ENCODE results near the gene GRK1. TPM values are rescaled to one million over a fixed set of nuclear protein-coding genes. Genes with fewer than 3 reads are reported as not detected.

GRK1 gene
- total RNA-seq, 2 experiments from 2014 or later = 0.19 TPM; not detected in 1

DNA sequence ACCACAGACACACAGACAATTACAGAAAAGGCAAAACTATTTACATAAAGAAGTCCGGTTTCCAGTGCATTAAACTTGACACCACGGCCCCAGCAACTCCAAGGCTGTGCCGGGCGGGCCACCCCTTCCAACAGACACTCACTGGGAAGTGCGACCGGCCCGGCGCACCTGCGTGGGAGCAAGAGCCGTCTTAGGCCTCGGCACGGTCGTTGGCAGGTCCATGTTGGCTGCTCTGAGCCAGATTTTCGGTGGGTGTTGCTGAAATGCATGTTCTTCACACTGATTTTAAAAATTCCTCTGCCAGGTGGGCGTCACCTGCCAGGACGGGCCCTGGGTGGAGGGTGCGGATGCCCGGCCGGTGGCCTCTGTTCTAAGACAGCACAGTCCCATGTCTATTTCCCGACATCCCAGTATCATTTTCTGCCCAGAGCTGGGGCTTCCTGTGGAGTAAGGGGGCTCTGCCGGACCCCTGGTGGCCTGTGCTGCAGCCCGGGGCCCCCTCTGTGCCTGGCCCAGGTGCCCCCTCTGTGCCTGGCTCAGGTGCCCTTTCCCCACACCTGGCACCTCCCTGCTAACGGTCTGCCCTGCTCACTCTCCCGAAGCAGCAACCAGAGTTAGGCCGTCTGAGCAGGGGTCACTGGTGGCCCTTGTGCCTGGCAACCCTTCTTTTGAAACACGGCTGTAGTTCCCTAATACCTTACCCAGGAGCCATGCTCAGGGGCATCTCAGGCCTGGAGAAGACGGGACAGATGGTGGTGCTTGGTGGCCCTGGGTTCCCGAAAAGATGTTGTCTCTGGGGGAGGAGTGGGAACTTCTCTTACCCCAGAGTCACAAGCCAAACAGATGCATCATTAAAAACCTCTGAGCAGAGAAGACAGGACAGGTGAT is 101.2 kb downstream of the GRK1 start:
- CTCF ChIA-PET = no interaction called here
- POLR2A ChIA-PET = no interaction called here

DNA sequence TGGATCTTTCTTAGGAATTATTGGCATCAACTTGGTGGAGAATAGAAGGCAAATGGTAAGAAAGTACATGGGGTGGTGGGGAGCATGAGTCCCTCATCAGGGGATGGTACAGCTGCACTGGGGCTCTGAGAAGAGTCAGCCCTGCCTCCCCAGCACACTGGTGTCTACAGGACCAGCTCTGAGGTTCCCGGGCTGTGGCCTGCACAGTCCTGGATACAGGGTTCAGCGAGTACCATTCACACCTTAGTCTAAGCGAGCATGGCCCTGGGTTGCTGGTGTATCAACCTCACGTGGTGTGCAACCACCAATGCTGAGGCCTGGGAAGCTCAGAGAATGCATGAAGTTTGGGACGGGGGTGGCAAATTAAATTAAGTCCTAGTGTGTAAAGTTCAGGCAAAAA is 102.1 kb downstream of the GRK1 start:
- POLR2A ChIA-PET = no interaction called here
- CTCF ChIA-PET = no interaction called here

DNA sequence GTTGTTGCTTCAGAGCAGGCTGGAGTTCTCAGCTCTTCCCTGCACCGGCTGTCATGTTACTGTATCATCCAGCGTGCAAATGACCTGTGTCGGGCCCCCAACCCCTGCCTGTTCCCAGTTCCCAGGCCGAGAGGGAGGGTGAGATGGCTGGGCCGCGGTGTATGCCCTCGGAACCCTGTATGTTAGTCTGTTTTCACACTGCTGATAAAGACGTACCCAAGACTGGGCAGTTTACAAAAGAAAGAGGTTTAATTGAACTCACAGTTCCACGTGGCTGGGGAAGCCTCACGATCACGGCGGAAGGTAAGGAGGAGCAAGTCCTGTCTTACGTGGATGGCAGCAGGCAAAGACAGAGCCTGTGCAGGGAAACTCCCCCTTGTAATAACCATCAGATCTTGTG is 102.9 kb downstream of the GRK1 start:
- CTCF ChIA-PET = no interaction called here
- POLR2A ChIA-PET = no interaction called here

DNA sequence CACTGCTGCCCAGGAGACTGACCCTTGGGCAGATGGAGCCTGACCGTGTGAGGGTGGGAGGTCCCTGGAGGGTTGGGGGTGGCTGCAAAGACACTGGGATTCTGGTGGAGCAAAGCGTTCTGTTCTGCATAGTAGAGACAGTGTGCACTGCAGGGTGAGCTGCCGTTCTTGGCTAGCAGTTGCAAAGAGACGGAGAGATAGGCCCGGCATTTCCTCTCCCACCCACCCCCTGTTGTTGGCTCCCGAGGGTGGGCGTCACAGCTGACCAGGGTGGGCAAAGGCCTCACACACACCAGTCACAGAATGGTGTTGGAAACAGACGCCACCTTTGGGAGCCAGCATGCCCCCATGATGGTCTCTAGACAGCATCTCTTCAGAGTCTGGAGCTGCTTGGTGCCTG is 103.4 kb downstream of the GRK1 start:
- CTCF ChIA-PET = no interaction called here
- POLR2A ChIA-PET = no interaction called here

DNA sequence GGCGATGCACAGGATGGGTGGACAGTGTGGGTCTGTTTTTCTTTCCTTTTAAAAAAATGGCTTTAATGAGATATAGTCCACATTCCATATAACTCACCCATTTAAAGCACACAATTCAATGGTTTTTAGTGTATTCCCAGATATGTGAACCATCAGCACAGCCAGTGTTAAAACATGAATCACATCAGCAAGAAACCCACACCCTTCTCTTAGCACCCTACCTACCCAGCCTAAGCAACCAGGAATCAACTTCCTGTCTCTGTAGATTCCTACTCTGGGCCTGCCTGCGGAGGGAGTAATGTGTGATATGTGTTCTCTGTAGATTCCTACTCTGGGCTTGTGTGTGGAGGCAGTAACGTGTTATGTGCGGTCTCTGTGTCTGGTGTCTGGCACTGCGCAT is 103.9 kb downstream of the GRK1 start:
- POLR2A ChIA-PET = no interaction called here
- CTCF ChIA-PET = no interaction called here

DNA sequence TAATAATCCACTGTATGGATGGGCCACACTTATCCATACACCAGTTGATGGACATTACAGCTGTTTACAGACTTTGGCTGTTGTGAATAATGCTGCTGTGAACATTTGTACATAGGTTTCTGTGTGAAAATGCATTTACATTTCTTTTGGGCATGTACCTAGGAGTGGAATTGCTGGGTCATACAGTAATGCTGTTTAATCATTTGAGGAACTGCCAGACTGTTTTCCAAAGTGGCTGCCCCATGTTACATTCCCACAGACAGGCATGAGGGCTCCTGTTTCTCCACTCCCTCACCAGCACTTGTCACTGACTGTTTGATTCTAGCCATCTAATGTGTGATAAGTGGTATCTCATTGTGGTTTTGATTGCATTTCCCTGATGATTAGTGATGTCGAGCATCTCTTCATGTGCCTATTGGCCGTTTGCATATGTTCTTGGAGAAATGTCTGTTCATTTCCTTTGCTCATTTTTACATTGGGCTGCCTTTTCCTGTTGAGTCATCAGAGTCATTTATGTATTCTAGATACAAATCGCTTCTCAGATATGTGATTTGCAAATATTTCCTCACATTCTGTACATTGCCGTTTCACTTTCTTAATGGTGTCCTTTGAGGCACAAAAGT is 104.8 kb downstream of the GRK1 start:
- ChIA-PET POLR2A (no interaction called here), CTCF (no interaction called here)

DNA sequence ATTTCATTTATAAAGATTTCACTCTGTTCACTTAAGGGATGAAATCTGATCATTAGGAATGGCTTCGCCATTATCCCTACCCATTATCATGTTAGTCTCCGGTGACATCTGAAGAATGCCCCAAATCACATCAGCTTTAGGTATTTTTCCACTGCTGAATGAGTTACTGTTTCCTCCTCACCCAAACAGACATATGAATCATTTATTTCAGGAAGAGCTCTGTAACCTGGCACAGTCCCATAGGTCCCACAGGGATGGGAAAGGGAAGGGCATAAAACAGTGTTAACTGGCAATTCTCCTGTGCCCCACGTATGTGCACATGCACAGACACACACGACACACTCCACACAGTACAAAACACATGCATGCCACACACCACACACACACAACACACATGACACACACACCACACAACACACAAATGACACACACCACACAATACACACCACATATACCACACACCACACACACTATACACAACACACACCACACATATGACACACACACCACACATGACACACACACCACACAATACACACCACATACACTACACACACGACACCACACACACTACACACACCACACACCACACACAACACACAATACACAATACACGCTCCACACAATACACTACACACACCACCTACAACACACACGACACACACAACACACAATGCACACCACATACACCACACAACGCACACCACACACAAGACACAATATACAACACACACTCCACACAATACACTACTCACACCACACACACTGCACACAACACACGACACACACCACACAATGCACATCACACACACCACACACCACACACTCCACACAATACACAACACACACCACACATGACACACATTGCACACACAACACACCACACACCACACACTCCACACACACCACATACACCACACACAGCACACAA is 107.4 kb downstream of the GRK1 start:
- CTCF ChIA-PET = no interaction called here
- POLR2A ChIA-PET = no interaction called here

DNA sequence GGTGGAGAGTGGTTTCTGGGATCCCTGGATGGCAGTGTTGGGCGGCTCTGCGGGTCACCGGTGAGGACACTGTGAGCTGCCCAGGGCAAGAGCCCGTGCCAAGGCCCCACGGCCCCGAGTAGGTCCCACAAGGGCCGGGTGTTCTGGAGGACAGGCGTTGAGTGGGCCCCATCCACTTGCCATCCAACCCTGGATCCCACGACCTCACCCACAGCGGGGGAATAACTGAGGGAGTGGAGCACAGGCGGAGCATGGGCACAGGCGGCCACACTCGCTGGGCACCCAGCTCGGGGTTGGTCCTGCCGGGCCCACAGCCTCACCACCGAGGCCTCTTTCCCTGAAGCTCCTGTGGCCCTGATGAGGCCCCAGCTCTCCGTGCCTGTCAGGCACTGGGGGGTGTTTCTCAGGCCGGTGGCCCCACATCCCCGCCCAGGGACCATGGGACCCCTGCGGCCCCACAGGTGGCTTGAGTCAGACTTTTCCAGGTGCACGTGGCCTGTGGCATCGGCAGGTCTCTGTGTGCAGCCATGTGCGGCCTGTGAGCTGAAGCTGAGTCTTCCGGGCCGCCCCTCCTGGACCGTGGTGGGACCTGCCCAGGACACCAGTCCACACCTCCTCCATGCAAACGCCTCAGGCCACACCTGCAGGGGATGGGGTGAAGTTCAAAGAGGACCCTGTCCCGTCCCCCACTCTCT is 108.6 kb downstream of the GRK1 start:
- CTCF ChIA-PET = no interaction called here

DNA sequence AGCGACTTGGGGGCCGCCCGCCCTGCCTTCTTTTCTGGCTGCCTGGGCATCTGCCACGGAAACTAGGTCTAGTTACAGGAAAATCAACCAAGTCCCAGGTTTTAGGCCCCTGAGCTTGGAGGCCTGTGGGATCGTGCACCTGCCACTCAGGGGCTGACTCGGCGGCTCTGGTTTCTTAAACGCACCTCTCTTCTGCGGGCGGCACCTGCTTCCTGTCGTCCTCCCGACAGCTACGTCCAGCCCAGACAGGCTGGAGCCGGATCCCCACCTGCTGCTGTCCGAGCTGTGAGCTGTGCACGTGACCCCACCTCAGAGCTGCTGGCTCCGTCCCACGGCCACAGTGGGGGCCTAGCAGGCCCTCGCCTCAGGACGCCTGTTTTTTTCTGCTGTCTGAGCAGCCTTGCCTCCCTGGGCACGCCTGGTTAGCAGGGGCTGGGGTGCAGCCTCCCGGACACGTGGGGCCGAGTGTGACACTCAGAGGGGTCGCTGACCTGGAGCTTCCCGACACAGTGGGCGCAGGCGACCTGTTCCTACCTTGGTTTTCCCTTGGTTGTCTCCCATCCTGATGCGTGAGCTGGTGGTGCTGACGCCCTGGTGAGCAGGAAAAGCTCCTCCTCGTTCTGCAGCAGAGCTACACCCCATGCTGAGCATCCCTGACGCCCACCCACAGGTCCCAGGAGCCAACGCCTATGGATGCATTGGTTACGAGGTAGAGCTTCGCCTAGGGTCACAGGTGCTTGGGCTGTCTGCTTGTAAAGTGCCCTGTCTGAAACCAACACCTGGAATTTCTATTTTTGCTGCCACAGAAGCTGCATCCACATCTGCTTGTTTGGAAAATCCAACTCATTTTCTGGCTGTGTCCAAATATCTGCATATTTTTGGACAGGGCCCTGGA is 109.5 kb downstream of the GRK1 start:
- CTCF ChIA-PET = no interaction called here

More for the DNA sequence above, 108.6 kb downstream of the GRK1 start:
- POLR2A ChIA-PET = no interaction called here

DNA sequence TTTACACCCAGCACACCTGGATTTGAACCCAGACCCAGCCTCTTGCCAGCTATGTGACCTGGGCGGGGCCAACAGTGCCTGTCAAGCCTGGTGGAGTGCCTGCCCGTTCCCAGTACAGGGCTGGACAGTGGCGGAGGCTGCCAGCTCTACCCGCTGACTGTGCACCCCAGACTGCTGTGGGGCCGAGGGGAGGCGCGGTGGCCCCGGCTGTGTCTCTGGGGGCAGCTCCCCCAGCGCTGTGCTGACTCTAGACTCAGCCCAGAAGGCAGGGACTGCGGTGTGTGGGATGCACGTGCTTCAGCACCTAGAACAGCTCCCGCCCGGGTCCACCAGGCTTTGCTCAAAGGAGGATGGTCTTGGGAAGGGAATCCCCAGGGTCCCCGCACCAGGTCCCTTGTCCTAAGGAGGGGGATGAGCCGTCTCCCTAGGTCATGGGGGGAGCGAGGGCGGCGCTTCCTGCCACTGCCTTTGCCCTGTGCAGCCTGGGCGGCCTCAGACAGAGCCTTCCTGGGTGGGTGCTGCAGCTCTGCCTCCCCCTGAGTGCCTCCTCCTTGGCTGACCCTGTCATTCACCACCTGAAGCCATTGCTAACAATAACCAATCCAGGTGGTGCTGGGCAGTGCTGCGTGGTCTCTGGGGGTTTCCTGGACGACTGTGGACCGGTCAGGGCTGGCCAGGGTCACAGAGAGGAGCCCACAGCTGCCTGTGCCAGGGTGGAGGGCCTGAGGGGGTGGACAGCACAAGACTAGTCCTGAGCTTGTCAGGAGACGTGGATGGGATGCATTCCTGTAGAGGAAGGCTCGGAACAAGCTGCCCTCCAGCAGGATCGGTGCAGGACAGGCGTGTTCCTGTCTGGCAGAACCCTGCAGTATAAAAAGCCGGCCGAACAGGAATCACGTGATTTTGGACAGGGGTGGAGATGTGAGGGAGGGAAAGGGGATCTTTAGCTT is 110.6 kb downstream of the GRK1 start:
- ChIA-PET POLR2A (interaction anchor here (0.5 kb wide), 1 partner anchor 25 kb away, joined by 3 read pairs; no protein-coding TSS in a partner anchor), CTCF (no interaction called here)

More for the DNA sequence above, 109.5 kb downstream of the GRK1 start:
- POLR2A ChIA-PET = no interaction called here

DNA sequence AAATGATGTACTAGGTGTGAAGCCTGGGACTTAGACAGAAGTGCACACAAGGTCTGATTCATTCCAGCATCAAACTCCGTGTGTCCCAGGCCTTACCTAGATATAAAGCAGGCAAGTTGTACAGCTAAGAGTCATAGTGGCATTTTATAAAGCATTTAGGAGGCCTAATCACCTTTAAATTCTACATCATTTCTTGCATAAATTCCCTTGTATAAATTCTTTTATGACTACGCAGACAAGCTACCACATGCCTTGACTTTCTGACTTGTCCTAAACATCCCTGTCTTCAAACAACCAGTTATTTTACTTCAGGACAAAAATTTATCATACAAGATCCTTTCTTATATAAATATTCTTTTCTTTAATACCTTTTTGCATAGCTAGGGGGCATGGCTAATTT is 114.6 kb downstream of the GRK1 start:
- CTCF ChIA-PET = interaction anchor here (1.3 kb wide), 1 partner anchor 73 kb away, joined by 3 read pairs; no protein-coding TSS in a partner anchor
- POLR2A ChIA-PET = no interaction called here

DNA sequence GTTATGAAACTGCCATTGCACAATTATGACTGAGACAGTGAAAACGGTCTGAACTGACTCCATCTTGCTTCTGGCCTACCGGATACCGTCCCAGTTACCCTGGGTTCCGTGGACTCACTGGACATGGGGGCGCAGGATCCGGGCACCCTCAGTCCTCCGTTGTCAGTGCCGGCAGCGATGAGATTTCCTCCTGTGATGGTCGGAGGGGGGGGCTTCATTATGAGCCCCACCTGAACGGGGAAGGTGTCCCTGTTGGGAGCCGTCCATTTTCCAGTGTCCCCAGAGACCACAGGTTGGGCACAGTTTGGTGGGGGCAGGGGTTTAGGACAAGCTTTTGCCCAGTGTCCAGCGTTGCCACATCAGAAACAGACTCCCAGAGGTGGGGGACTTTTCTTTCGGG is 115.5 kb downstream of the GRK1 start:
- POLR2A ChIA-PET = no interaction called here

DNA sequence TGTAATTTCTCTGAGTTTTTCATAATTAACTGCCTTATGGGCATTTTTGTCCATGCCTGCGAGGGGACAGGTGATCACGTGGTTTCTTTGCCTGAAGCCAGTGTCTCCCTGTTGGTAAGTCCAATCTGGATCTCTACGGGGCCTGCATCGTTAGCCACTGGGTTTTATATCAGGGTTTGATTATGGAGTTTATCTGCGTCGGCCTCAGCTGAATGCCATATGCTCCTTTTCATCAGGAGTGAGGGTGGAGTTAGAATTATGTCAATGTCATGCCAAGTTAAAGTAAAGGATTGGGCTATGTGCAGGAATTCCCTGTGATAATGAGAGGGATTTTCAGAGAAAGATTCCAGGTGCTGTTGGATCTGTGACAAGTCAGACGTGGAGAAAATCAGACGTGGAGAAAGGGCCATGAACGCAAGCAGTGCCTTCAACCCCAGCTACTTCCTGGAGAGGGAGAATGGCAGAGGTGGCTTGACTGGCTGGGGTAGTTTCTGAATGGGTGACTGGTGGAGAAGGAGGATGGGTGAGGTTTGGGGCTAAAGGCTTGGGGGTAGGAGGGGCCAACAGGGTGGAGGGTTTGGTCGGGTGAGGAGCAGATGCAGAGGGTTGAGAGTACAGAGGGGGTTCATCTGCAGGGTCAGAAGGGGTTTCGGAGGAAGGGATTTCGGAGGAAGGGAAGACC is 116.3 kb downstream of the GRK1 start:
- ChIA-PET POLR2A (no interaction called here), CTCF (no interaction called here)

More for the DNA sequence above, 115.5 kb downstream of the GRK1 start:
- CTCF ChIA-PET = no interaction called here

DNA sequence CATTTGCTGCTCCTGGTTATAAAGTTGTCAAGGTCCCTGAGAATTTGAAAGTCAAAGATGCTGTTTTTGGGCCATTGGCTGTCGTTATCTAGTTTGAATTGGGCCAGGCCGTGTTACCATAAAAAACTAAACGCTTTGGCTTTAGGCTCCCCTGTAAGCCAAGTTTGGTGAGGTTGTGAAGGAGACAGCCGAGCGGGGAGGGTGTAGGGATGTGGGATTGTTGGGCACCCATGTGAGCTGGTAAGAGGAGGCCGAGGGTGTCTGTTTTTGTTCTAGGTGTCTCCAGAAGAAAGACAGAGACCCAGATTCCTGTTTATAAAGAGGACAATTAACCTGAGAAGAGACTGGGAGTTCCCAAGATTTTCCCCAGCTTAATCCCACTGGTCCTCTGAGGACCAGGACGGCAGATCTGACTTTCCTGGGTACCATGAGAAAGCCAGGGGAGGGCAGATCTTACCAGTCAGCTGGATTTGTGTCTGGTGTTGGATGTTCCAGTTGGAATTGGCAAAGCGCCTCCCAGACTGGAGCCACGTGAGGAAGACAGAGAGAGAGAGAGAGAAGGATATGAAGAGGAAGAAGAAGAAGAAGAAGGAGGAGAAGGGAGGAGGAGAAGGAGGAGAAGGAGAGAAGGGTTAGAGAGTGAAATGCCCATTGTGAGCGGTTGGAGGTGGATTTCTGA is 117.1 kb downstream of the GRK1 start:
- ChIA-PET CTCF (no interaction called here), POLR2A (no interaction called here)

DNA sequence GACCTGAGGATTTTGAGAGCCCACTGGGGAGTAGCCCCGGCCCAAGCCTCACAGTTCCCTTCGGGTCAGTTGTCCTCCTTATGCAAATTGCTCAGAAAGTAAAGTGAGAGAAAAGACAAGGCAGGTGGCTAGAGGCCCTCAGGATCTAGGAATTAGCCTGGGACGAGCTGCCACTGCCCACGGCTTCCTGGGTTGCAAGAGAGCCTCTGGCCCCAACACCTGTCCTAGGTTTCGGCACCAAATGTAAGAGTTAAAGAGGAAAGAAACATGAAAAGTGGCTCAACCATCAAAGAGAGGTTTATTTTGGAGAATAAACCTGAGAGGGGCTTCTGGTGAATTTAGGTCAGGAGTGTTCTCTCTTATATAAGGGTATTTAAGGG is 117.6 kb downstream of the GRK1 start:
- CTCF ChIA-PET = no interaction called here

DNA sequence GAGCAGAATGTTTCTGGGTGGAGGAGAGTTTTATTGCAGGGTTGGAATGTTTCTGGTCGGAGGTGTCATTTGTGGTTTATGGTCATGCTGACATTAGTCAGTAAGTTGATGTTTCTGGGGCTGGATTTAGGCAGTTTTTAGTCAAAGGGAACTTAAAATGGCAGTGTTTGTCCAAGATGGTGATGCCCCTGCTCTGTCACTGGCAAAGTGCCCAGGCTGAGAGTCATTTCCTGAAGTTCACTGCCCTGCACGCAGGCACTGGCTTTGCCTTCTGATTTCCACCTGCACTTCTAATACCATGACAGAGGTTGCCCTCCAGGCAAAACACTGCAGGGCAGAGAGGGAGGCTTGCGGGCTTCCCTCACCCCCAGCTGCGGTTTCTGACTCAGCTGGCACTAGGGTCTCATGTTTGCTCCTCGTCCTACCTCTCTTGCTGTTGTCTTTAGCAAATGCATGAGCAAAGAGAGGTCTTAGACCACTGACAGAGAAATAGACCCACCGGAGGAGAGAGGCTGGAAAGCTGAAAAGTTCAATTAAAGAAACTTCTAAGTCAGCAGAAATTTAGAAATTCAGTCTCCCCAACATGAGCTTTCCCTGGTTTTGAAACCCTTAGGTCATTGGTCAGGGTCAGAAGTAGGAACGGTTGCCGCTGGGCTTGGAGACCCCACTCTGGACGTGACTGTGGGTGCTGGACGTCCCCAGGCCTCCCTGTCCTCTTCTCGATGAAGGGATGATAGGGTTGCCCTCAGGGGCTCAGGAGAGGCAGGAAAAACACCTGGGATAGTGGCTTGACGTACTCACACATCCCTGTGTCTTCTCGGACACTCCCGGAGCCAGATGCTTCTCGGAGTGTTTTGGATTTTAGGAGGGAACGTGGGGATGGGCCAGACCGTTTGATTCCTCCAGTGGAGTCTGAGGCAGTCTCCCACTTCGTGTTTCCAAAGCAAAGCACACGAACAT is 118.3 kb downstream of the GRK1 start:
- ChIA-PET CTCF (no interaction called here), POLR2A (no interaction called here)

More for the DNA sequence above, 117.6 kb downstream of the GRK1 start:
- POLR2A ChIA-PET = no interaction called here
